HCEC 1CT (cell line): Measurements from ENCODE around the gene PACSIN1.
A peak's percentile ranks its signal among the peaks of the same experiment; 100 is the strongest.

Experiments used
- DNase-seq: peaks from one replicate; pipeline ENCODE4 v3.0.0-alpha.2; 2017

PACSIN1 gene

GRCh38 chr6:34465531-34466241 is at the start of gene PACSIN1:
Gene PACSIN1, plus strand, starts transcription at chr6:34466076. Its CDS starts 60,230 bp downstream, at chr6:34526306.
- no peak for DNase-seq

- no peak for DNase-seq
Observed at GRCh38 chr6:34416877-34417371, 49.0 kb upstream of the PACSIN1 start.

GRCh38 chr6:34418367-34418766 is 47.5 kb upstream of the PACSIN1 start:
- no peak for DNase-seq

GRCh38 chr6:34423254-34423653 is 42.6 kb upstream of the PACSIN1 start:
- peak; percentile 27 for DNase-seq

GRCh38 chr6:34424200-34425131 is 41.4 kb upstream of the PACSIN1 start:
- DNase-seq, result no peak

GRCh38 chr6:34425132-34425497 is 40.8 kb upstream of the PACSIN1 start:
- DNase-seq, result no peak

- peak; percentile 86 for DNase-seq
Observed at GRCh38 chr6:34425498-34426410, 40.1 kb upstream of the PACSIN1 start, which contains the start of gene RPS10. Gene RPS10, minus strand, starts transcription at chr6:34426069. Its CDS starts 848 bp downstream, at chr6:34425221.

GRCh38 chr6:34435916-34436315 is 30.0 kb upstream of the PACSIN1 start:
- DNase-seq, result no peak

- no peak for DNase-seq
Observed at GRCh38 chr6:34436803-34437643, 28.9 kb upstream of the PACSIN1 start.

GRCh38 chr6:34437644-34437970 is 28.3 kb upstream of the PACSIN1 start:
- no peak for DNase-seq

GRCh38 chr6:34438705-34439104 is 27.2 kb upstream of the PACSIN1 start:
- no peak for DNase-seq

- no peak for DNase-seq
Observed at GRCh38 chr6:34439442-34439841, 26.4 kb upstream of the PACSIN1 start.

GRCh38 chr6:34441526-34441925 is 24.4 kb upstream of the PACSIN1 start:
- DNase-seq, result no peak

GRCh38 chr6:34445313-34445860 is 20.5 kb upstream of the PACSIN1 start:
- DNase-seq, result no peak

- DNase-seq, result no peak
Observed at GRCh38 chr6:34447386-34447785, 18.5 kb upstream of the PACSIN1 start.

GRCh38 chr6:34447910-34448309 is 18.0 kb upstream of the PACSIN1 start:
- DNase-seq, result no peak

GRCh38 chr6:34451192-34451591 is 14.7 kb upstream of the PACSIN1 start:
- DNase-seq, result no peak

- DNase-seq, result no peak
Observed at GRCh38 chr6:34455831-34456230, 10.0 kb upstream of the PACSIN1 start.

GRCh38 chr6:34457382-34457741 is 8.5 kb upstream of the PACSIN1 start:
- no peak for DNase-seq

- DNase-seq, result no peak
Observed at GRCh38 chr6:34457742-34458735, 7.8 kb upstream of the PACSIN1 start.
